H1 (cell line): ENCODE measurements around the gene JUN.

Experiments
- ATF2 ChIP-seq: IDR thresholded peaks from 2 replicates; pipeline ENCODE4 v1.6.1; 2012; ENCODE audit warnings: low read length, inconsistent platforms
- CTCF ChIP-seq, 3 experiments: IDR thresholded peaks; 1 replicate in 2 of 3; 2 replicates in 1 of 3; pipeline versions ENCODE4 v1.5.1 to v1.6.1; 2011; ENCODE audit warnings: low read length in 3 of 3, mild to moderate bottlenecking in 3 of 3, inconsistent platforms in 2 of 3, low read depth in 1 of 3, moderate library complexity in 1 of 3; ENCODE audit not compliant: insufficient read depth in 1 of 3; ENCODE audit errors: control extremely low read depth in 1 of 3
- POLR2A ChIP-seq, 2 experiments: IDR thresholded peaks; 1 replicate in 1 of 2; 2 replicates in 1 of 2; pipeline ENCODE4 v1.6.1; 2011; ENCODE audit warnings: low read depth in 2 of 2, low read length in 2 of 2, mild to moderate bottlenecking in 2 of 2; ENCODE audit errors: control extremely low read depth in 1 of 2
- POLR2AphosphoS5 ChIP-seq: IDR thresholded peaks from 2 replicates; pipeline ENCODE4 v1.6.1; 2011; ENCODE audit warnings: low read depth, low read length
- POU5F1 ChIP-seq: IDR thresholded peaks from 2 replicates; pipeline ENCODE4 v1.6.1; 2011; ENCODE audit warnings: low read depth, mild to moderate bottlenecking, low read length, moderate library complexity
- RFX5 ChIP-seq: IDR thresholded peaks from 2 replicates; pipeline ENCODE4 v1.6.1; 2011; ENCODE audit warnings: low read depth, low read length, improper control_type of control experiment, borderline replicate concordance
- RNF2 ChIP-seq: fragments of 200-900, 300-1000 bp; sonication (generic); IDR thresholded peaks from 2 replicates; pipeline ENCODE4 v1.7.1; 2016; ENCODE audit warnings: borderline replicate concordance, low read depth, mild to moderate bottlenecking, antibody characterized with exemption, low read length; ENCODE audit not compliant: poor library complexity, severe bottlenecking; ENCODE audit errors: missing control alignments
- SP1 ChIP-seq: IDR thresholded peaks from 2 replicates; pipeline ENCODE4 v1.6.1; 2011; ENCODE audit warnings: low read depth, low read length
- TBP ChIP-seq: IDR thresholded peaks from 2 replicates; pipeline ENCODE4 v1.6.1; 2011; ENCODE audit warnings: low read depth, low read length, improper control_type of control experiment
- USF2 ChIP-seq: IDR thresholded peaks from 2 replicates; pipeline ENCODE4 v1.6.1; 2011; ENCODE audit warnings: low read length, improper control_type of control experiment
- ZNF274 ChIP-seq: IDR thresholded peaks from 2 replicates; pipeline ENCODE4 v1.7.0; 2012; ENCODE audit warnings: low read length, borderline replicate concordance; ENCODE audit errors: extremely low read depth

GRCh38 chr1:58830291-58830690 is 46.4 kb upstream of the JUN start:
- TF ChIP-seq RNF2: no peak
- TF ChIP-seq TBP: no peak
- no peak for TF ChIP-seq POLR2AphosphoS5
- no peak for TF ChIP-seq ATF2
- no peak for TF ChIP-seq POU5F1
- no peak for TF ChIP-seq RFX5
- no peak for TF ChIP-seq CTCF (IDR thresholded peaks at IDR 0.05; ENCODE audit: control extremely low read depth in 1 of 3, insufficient read depth in 1 of 3, low read depth in 1 of 3, low read length in 3 of 3)
- no peak for TF ChIP-seq USF2
- TF ChIP-seq ZNF274: no peak
- no peak for TF ChIP-seq POLR2A (IDR thresholded peaks at IDR 0.05; ENCODE audit: control extremely low read depth in 1 of 2, low read depth in 2 of 2, low read length in 2 of 2)
- no peak for TF ChIP-seq SP1
